Liver (tissue), 3 donors: ENCODE results near the gene UBXN4.

Source experiments
- JUND ChIP-seq, 2 donors: IDR thresholded peaks; 2 replicates each; pipeline ENCODE4 v1.6.1; 2016; ENCODE audit warnings: antibody characterized with exemption in 2 of 2
- RAD21 ChIP-seq, 2 donors: IDR thresholded peaks; 2 replicates each; pipeline ENCODE4 v1.6.1; 2016; ENCODE audit warnings: antibody characterized with exemption in 2 of 2, mild to moderate bottlenecking in 2 of 2
- SP1 ChIP-seq: IDR thresholded peaks from 2 replicates; pipeline ENCODE4 v1.6.1; 2018; ENCODE audit warnings: antibody characterized with exemption, mild to moderate bottlenecking
- TAF1 ChIP-seq: conservative IDR thresholded peaks from 2 replicates; pipeline ENCODE4 v1.6.1; 2016; ENCODE audit warnings: antibody characterized with exemption, mild to moderate bottlenecking
- YY1 ChIP-seq: IDR thresholded peaks from 2 replicates; pipeline ENCODE4 v1.6.1; 2016; ENCODE audit warnings: antibody characterized with exemption, mild to moderate bottlenecking
- TF ChIP-seq, protein P1 (sequence below): fragments of 150-350 bp; IDR thresholded peaks from 2 replicates; pipeline ENCODE4 v1.5.1; 2017; ENCODE audit warnings: improper control_type of control experiment, low read depth, low read length; ENCODE audit not compliant: missing input control
- TF ChIP-seq, protein P2 (sequence below): IDR thresholded peaks from 2 replicates; pipeline ENCODE4 v1.6.1; 2016; ENCODE audit warnings: antibody characterized with exemption
- TF ChIP-seq, protein P3 (sequence below): IDR thresholded peaks from 2 replicates; pipeline ENCODE4 v1.6.1; 2016; ENCODE audit warnings: antibody characterized with exemption
- donor health status: healthy.
- donor health status: healthy.

DNA sequence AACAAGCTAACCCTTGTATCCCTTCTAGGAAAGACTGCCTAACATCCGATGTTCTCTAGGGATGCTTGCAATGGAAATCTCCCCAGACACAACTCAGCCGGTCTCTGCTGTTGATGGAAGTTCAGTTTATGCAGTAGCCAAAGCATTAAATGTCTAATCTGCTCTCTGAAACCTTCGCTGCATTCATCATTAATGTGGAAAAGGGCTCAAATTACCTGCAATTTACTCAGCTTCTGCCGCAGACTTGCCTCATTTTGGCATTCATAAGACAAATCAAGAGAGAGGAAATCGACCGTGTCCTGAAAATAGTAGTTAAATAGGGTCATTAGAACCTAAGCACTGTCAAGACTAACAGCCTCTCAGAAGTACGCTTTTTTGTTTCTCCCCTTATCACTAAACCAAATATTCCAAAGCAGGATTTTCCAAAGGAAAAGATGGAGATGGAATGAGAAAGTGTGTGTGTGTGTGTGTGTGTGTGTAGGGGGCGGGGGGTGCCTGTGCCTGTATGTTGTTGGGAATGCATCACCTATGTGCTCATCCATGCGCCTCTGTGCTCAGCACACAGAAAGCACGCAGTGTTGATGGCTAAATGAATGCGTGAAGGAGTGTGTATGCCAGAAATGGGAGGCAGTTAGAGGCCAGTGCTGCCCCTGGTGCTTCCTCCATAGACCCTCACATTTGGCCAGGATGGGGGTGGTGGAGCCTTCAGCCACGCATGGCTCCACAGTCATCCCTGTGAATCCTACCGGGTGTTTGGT is 87.9 kb downstream of the UBXN4 start:
- TF ChIP-seq, protein P1, sequence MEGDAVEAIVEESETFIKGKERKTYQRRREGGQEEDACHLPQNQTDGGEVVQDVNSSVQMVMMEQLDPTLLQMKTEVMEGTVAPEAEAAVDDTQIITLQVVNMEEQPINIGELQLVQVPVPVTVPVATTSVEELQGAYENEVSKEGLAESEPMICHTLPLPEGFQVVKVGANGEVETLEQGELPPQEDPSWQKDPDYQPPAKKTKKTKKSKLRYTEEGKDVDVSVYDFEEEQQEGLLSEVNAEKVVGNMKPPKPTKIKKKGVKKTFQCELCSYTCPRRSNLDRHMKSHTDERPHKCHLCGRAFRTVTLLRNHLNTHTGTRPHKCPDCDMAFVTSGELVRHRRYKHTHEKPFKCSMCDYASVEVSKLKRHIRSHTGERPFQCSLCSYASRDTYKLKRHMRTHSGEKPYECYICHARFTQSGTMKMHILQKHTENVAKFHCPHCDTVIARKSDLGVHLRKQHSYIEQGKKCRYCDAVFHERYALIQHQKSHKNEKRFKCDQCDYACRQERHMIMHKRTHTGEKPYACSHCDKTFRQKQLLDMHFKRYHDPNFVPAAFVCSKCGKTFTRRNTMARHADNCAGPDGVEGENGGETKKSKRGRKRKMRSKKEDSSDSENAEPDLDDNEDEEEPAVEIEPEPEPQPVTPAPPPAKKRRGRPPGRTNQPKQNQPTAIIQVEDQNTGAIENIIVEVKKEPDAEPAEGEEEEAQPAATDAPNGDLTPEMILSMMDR: no peak
- TF ChIP-seq, protein P2, sequence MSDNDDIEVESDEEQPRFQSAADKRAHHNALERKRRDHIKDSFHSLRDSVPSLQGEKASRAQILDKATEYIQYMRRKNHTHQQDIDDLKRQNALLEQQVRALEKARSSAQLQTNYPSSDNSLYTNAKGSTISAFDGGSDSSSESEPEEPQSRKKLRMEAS: no peak
- TF ChIP-seq SP1 (no peak), RAD21 (IDR thresholded peaks at IDR 0.05) (no peak), TAF1 (no peak), JUND (IDR thresholded peaks at IDR 0.05) (no peak), YY1 (no peak)
- TF ChIP-seq, protein P3, sequence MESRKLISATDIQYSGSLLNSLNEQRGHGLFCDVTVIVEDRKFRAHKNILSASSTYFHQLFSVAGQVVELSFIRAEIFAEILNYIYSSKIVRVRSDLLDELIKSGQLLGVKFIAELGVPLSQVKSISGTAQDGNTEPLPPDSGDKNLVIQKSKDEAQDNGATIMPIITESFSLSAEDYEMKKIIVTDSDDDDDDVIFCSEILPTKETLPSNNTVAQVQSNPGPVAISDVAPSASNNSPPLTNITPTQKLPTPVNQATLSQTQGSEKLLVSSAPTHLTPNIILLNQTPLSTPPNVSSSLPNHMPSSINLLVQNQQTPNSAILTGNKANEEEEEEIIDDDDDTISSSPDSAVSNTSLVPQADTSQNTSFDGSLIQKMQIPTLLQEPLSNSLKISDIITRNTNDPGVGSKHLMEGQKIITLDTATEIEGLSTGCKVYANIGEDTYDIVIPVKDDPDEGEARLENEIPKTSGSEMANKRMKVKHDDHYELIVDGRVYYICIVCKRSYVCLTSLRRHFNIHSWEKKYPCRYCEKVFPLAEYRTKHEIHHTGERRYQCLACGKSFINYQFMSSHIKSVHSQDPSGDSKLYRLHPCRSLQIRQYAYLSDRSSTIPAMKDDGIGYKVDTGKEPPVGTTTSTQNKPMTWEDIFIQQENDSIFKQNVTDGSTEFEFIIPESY: no peak
